Activated CD4-positive, alpha-beta memory T cell treated with anti-CD3 and anti-CD28 coated beads for 36 hours (primary cell): ENCODE measurements around the gene PRMT6. TPM values are rescaled to one million over a fixed set of nuclear protein-coding genes. Genes with fewer than 3 reads are reported as not detected.
A peak's percentile ranks its signal among the peaks of the same experiment; 100 is the strongest.
"Not testable (repeated sequence)": the region's sequence is repeated elsewhere in the genome, so short reads cannot be mapped to it uniquely, and the experiment has no call there.

Experiments used
- CTCF ChIA-PET: fragments of 350-600 bp; sonication (Branson Sonifier 250); formaldehyde crosslinking; loops from one replicate; lab custom pipeline; 2021; ENCODE audit warnings: antibody characterized with exemption, inconsistent platforms; lab: Charles Lee
- POLR2A ChIA-PET: fragments of 350-600 bp; sonication (Branson Sonifier 250); formaldehyde crosslinking; loops from one replicate; lab custom pipeline; 2021; ENCODE audit warnings: antibody characterized with exemption; lab: Charles Lee
- DNase-seq: peaks from one replicate; pipeline ENCODE4 v3.0.0-alpha.2; 2020
- H3K27ac Mint-ChIP-seq: one replicate; pipeline ENCODE4 v1.8.0; 2021; ENCODE audit warnings: mixed read lengths
- H3K27me3 Mint-ChIP-seq: one replicate; pipeline ENCODE4 v1.8.0; 2021; ENCODE audit warnings: mixed read lengths
- H3K36me3 Mint-ChIP-seq: one replicate; pipeline ENCODE4 v1.8.0; 2021; ENCODE audit warnings: mixed read lengths
- H3K4me1 Mint-ChIP-seq: one replicate; pipeline ENCODE4 v1.8.0; 2021; ENCODE audit warnings: low read depth, mixed read lengths
- H3K4me3 Mint-ChIP-seq: one replicate; pipeline ENCODE4 v1.8.0; 2021; ENCODE audit warnings: mild to moderate bottlenecking, mixed read lengths
- H3K9me3 Mint-ChIP-seq: one replicate; pipeline ENCODE4 v1.8.0; 2021; ENCODE audit warnings: mixed read lengths
- intact Hi-C: fragments of 100-400 bp; cut with micrococcal nuclease; formaldehyde crosslinking; loops from one replicate; pipeline ENCODE4 v1.15.1; 2023
- total RNA-seq, 2 experiments: library from RNA; stranded (reverse); gene quantifications; one replicate each; pipeline ENCODE4 v1.2.3, GENCODE V29; 2021

Gene PRMT6
- total RNA-seq: 1 to 10 TPM; 9.5 to 9.7 TPM

DNA sequence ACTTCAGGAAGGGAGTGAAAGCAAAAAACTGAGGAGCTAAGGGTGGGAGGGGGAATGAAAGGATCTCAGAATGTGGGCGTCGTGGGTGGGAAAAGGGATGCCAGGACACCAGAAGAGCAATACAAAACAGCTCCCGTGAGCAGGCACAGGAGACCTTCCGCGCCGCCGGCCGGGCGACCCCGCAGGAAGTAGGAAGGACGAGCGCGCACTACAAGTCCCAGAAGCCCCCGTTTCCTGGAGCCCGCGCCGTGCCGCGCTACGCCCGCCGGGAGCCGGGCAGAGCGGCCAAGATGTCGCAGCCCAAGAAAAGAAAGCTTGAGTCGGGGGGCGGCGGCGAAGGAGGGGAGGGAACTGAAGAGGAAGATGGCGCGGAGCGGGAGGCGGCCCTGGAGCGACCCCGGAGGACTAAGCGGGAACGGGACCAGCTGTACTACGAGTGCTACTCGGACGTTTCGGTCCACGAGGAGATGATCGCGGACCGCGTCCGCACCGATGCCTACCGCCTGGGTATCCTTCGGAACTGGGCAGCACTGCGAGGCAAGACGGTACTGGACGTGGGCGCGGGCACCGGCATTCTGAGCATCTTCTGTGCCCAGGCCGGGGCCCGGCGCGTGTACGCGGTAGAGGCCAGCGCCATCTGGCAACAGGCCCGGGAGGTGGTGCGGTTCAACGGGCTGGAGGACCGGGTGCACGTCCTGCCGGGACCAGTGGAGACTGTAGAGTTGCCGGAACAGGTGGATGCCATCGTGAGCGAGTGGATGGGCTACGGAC lies at the start of gene PRMT6:
TSS of gene PRMT6 (plus strand) at position 249 of the 771 bp plus-strand sequence. CDS start at position 291, 42 bp downstream.
- Mint-ChIP-seq H3K4me1 (peaks cover 22% of the 10 kb centered on the region), H3K36me3 (peaks cover 26% of the 10 kb centered on the region), H3K4me3 (peak within 1 kb of the TSS; percentile 94), H3K9me3 (no peaks in the 10 kb centered on the region), H3K27ac (peak within 1 kb of the TSS; percentile 90), H3K27me3 (no peaks in the 10 kb centered on the region)
- DNase-seq: peak; percentile 86
- intact Hi-C loops: loop anchor here (2.0 to 5.0 kb wide), 2 partner anchors 84 to 766 kb away; partner anchors contain the start of gene NTNG1
- POLR2A ChIA-PET: interaction anchor here (0.7 kb wide), 2 partner anchors 83 to 251 kb away, joined by 3 read pairs; no protein-coding TSS in a partner anchor
- CTCF ChIA-PET: no interaction called here

DNA sequence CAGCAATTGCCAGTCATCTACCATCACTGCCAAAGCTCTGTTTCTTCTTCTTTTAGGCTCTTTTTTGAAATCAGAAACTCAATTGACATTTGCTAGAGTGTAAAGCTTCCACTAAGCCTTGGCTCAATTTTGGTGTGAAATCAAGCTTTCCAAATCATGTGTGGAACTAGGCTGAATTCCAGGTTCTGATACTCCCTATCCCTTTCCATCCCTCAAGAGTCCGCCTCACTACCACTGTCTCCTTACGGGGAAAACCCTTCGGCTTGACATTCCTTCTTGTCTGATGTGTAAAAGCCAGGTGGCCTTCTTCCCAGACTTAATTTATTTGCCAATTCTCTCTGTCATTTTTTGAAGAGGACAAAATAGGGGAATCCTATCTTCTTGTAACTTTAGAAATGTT lies 47.2 kb upstream of the PRMT6 start:
- H3K4me3 Mint-ChIP-seq: no peak overlapping the region
- ChIA-PET POLR2A (no interaction called here), CTCF (no interaction called here)
- peaks cover 3% of the 10 kb centered on the region for H3K27me3 Mint-ChIP-seq
- H3K9me3 Mint-ChIP-seq: no peaks in the 10 kb centered on the region
- H3K27ac Mint-ChIP-seq: no peak overlapping the region
- H3K4me1 Mint-ChIP-seq: no peaks in the 10 kb centered on the region
- DNase-seq: no peak
- H3K36me3 Mint-ChIP-seq: no peaks in the 10 kb centered on the region
- intact Hi-C loops: no loop called here

DNA sequence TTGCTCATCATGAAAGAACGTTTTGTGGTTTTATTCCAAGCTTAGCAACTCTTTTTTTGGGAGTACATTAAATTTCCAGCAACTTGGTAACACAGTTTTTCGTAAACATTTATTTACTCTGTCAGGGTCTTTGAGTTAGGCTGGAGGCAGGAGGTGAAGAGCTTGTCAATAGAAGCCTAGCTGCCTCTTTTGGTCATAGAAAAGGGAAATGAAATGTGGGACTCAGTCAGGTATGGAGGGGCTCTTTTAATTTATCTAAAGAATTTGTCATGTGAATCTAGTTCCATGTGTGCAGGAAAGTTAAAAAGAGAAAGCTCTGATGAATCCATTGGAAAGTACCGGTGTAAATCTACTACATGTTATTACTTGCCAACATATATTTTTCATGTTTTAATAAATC lies 45.9 kb upstream of the PRMT6 start:
- ChIA-PET CTCF (no interaction called here), POLR2A (no interaction called here)
- H3K4me1 Mint-ChIP-seq: no peaks in the 10 kb centered on the region

DNA sequence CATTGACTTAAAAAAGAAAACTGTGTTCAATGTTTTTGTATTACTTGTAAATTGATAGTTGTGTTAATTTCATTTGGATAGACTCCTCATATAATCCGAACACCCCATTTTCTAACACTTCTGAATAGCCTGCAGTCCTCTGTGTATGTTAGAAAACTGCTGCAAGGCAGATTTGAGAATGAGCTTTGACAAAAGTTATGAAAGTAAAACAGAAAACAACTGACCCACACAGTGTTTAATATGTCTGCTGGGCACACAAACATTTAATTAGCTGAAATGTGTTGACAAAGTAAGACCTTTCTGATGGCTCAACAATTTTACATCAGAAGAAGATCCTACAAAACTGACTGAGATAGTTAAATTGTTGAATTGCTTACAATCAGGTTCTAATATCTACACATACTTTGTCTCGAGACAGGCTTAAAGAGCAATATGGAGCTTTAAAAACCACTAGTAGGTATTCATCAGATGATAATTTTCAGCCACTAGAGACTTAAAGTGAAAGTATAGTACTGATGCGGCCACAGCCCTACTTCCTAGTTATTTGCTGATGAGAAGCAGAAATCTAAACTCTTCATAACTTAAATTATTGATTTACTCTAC lies 40.0 kb upstream of the PRMT6 start:
- Mint-ChIP-seq H3K36me3 (no peaks in the 10 kb centered on the region), H3K27me3 (peaks cover 2% of the 10 kb centered on the region), H3K4me1 (no peaks in the 10 kb centered on the region), H3K27ac (no peak overlapping the region), H3K4me3 (no peak overlapping the region), H3K9me3 (no peaks in the 10 kb centered on the region)
- CTCF ChIA-PET: no interaction called here
- POLR2A ChIA-PET: no interaction called here
- intact Hi-C loops: no loop called here
- DNase-seq: no peak

More for the DNA sequence above, 45.9 kb upstream of the PRMT6 start:
- DNase-seq: no peak
- peaks cover 3% of the 10 kb centered on the region for H3K27me3 Mint-ChIP-seq
- intact Hi-C loops: no loop called here
- no peaks in the 10 kb centered on the region for H3K9me3 Mint-ChIP-seq
- no peaks in the 10 kb centered on the region for H3K36me3 Mint-ChIP-seq
- H3K27ac Mint-ChIP-seq: no peak overlapping the region
- H3K4me3 Mint-ChIP-seq: no peak overlapping the region

DNA sequence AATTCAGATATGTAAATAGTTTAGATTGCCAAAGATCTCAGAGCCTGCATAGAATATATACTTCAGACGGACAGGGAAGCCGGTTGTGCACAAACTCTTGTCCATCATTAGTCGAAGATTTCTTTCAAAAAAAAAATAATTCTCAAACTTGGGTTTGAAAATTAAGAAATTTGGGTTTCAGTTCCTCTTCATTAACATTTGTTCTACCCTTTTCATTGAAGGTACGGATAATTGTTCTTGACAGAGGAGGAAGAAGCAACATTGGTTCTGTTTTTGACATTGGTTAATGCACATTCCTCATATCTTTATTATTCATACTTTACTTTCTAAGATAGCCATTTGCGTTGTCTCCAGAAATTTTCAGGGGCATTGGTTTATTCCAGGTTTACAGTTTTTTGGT lies 38.0 kb upstream of the PRMT6 start:
- intact Hi-C loops: no loop called here
- Mint-ChIP-seq H3K9me3 (no peaks in the 10 kb centered on the region), H3K4me1 (no peaks in the 10 kb centered on the region), H3K27ac (no peak overlapping the region), H3K27me3 (peaks cover 2% of the 10 kb centered on the region), H3K4me3 (no peak overlapping the region), H3K36me3 (no peaks in the 10 kb centered on the region)
- DNase-seq: no peak
- ChIA-PET POLR2A (no interaction called here), CTCF (no interaction called here)

DNA sequence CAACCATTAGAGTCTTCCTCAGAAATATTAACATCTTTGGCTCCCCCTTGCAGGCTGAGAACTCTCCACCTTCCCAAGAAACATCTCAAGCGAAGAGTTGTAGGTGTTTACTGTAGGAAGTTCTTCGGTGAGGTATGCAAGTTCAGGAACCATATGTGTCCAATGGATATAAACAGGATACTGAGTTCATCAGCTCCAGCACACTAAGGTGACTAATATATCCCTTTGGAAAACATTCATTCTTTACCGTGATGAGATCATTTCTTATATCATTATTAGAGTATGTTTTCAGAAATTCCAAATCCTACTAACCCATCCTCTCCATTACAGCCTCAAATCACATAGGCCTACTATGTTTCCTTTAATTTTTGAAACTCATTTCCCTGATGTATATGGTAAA lies 37.3 kb upstream of the PRMT6 start:
- DNase-seq: no peak
- Mint-ChIP-seq H3K4me3 (no peak overlapping the region), H3K27ac (no peak overlapping the region), H3K4me1 (no peaks in the 10 kb centered on the region), H3K27me3 (no peaks in the 10 kb centered on the region), H3K9me3 (no peaks in the 10 kb centered on the region), H3K36me3 (no peaks in the 10 kb centered on the region)
- CTCF ChIA-PET: no interaction called here
- intact Hi-C loops: no loop called here
- POLR2A ChIA-PET: no interaction called here

DNA sequence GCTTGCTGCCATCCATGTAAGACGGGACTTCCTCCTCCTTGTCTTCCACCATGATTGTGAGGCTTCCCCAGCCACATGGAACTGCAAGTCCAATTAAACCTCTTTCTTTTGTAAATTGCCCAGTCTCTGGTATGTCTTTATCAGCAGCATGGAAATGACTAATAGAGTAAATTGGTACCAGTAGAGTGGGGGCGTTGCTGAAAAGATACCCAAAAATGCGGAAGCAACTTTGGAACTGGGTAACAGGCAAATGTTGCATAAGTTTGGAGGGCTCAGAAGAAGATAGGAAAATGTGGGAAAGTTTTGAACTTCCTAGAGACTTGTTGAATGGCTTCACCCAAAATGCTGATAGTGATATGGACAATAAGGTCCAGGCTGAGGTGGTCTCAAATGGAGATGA lies 17.6 kb upstream of the PRMT6 start:
- H3K27ac Mint-ChIP-seq, CTCF ChIA-PET, H3K9me3 Mint-ChIP-seq: not testable (repeated sequence)

DNA sequence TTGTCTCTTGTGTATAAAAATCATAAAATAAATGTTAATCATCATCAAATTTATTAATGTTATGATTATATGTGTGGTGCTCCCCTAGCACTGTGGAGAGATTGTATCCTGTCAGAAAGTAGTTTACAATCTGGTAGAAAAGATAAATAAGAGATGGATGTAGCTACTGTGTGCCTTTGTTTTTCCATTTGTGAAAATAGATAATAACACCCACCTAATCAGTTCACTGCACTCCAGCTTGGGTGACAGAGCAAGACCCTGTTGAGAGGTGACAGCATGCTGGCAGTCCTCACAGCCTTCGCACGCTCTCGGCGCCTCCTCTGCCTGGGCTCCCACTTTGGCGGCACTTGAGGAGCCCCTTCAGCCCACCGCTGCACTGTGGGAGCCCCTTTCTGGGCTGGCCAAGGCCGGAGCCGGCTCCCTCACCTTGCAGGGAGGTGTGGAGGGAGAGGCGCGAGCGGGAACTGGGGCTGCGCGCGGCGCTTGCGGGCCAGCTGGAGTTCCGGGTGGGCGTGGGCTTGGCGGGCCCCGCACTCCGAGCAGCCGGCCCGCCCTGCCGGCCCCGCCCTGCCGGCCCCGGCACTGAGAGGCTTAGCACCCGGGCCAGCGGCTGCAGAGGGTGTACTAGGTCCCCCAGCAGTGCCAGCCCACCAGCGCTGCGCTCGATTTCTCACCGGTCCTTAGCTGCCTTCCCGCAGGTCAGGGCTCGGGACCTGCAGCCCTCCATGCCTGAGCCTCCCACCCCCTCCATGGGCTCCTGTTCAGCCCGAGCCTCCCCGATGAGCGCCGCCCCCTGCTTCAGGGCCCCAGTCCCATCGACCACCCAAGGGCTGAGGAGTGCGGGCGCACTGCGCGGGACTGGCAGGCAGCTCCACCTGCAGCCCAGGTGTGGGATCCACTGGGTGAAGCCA lies 11.9 kb upstream of the PRMT6 start:
- H3K27ac Mint-ChIP-seq, DNase-seq, CTCF ChIA-PET: not testable (repeated sequence)

More for the DNA sequence above, 17.6 kb upstream of the PRMT6 start:
- H3K4me3 Mint-ChIP-seq, H3K4me1 Mint-ChIP-seq, intact Hi-C loops, DNase-seq, H3K36me3 Mint-ChIP-seq, POLR2A ChIA-PET: not testable (repeated sequence)
- H3K27me3 Mint-ChIP-seq: peaks cover 10% of the 10 kb centered on the region

DNA sequence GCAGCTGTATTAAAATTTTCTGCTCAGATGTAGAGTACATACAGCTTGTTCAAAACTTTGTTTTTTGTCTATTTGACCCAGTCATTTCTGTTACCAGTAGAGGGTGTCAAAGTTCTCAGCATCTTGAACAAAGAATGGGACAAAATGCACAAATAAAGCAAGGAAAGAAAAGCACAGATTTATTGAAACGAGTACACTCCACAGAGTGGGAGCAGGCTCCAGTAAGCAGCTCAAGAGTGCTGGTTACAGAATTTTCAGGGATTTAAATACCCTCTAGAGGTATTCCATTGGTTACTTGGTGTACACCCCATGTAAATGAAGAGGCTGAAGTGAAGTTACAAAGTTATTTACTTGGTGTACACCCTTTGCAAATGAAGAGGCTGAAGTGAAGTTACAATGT lies 8.9 kb upstream of the PRMT6 start:
- ChIA-PET CTCF (no interaction called here), POLR2A (no interaction called here)
- intact Hi-C loops: no loop called here
- Mint-ChIP-seq H3K4me1 (no peaks in the 10 kb centered on the region), H3K9me3 (no peaks in the 10 kb centered on the region), H3K36me3 (no peaks in the 10 kb centered on the region), H3K4me3 (no peak overlapping the region), H3K27me3 (peaks cover 5% of the 10 kb centered on the region), H3K27ac (no peak overlapping the region)
- no peak for DNase-seq

More for the DNA sequence above, 11.9 kb upstream of the PRMT6 start:
- H3K36me3 Mint-ChIP-seq, intact Hi-C loops, H3K9me3 Mint-ChIP-seq, POLR2A ChIA-PET, H3K4me3 Mint-ChIP-seq, H3K27me3 Mint-ChIP-seq, H3K4me1 Mint-ChIP-seq: not testable (repeated sequence)

DNA sequence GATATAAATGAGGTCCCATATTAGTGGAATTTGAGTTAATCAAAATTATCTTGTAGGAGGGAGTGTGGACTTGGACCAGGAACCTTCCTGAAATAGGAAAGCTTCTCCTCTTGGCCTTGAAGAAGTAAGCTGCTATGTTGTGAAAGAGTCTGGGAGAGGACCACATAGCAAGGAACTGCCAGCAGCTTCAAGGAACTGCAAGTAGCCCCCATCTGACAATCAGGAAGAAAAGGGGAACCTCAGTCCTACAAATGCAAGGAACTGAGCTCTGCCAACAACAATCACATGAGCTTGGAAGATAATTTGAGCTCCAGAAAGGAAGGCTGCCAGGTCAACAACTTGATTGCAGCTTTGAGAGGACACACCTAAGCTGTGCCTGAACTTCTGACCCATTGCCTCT lies 8.2 kb upstream of the PRMT6 start:
- Mint-ChIP-seq H3K9me3 (no peaks in the 10 kb centered on the region), H3K4me1 (no peaks in the 10 kb centered on the region), H3K4me3 (no peak overlapping the region), H3K27ac (no peak overlapping the region), H3K36me3 (no peaks in the 10 kb centered on the region), H3K27me3 (peaks cover 5% of the 10 kb centered on the region)
- intact Hi-C loops: no loop called here
- ChIA-PET CTCF (no interaction called here), POLR2A (no interaction called here)
- DNase-seq: no peak

DNA sequence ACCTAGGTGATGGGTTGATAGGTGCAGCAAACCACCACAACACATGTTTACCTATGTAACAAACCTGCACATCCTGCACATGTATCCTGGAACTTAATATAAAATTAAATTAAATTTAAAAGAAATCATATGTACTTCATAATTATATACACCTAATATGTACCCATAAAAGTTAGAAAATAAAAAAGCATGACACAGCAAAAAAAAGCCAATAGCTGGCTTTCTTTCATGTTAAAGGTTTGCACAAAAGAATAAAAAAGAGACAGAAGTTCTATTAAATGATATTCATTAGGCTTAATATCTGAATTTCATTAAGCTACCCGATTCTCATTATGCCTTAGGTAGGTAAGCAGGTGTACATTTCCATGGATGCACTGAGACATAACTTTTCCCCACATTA lies 5.2 kb upstream of the PRMT6 start:
- CTCF ChIA-PET: no interaction called here
- intact Hi-C loops: no loop called here
- H3K4me3 Mint-ChIP-seq: no peak overlapping the region
- peaks cover 2% of the 10 kb centered on the region for H3K4me1 Mint-ChIP-seq
- no peak for DNase-seq
- H3K27ac Mint-ChIP-seq: no peak overlapping the region
- H3K27me3 Mint-ChIP-seq: peaks cover 5% of the 10 kb centered on the region
- H3K9me3 Mint-ChIP-seq: no peaks in the 10 kb centered on the region
- POLR2A ChIA-PET: no interaction called here
- H3K36me3 Mint-ChIP-seq: no peaks in the 10 kb centered on the region

DNA sequence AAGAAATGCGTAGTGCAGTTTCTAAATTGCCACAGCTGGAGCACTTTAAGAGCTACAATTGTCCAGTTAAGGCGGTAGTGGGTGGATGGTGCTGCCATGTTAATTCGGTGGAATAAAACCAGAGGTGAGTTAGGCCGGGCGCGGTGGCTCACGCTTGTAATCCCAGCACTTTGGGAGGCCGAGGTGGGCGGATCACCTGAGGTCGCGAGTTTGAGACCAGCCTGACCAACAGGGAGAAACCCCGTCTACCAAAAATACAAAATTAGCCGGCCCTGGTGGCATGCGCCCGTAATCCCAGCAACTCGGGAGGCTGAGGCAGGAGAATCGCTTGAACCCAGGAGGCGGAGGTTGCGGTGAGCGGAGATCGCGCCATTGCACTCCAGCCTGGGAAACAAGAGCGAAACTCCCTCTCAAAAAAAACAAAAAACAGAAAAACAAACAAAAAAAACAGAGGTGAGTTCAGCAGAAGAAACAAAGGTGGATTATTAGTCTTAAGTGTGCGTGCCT lies 502 bp upstream of the PRMT6 start:
- POLR2A ChIA-PET: interaction anchor here (0.7 kb wide), 2 partner anchors 84 to 252 kb away, joined by 3 read pairs; no protein-coding TSS in a partner anchor
- intact Hi-C loops: loop anchor here (2.0 to 5.0 kb wide), 2 partner anchors 85 to 766 kb away; partner anchors contain the start of gene NTNG1
- H3K27me3 Mint-ChIP-seq, CTCF ChIA-PET, DNase-seq, H3K9me3 Mint-ChIP-seq: not testable (repeated sequence)
- H3K27ac Mint-ChIP-seq: peak overlapping the region; percentile 90
- peaks cover 22% of the 10 kb centered on the region for H3K4me1 Mint-ChIP-seq
- H3K36me3 Mint-ChIP-seq: peaks cover 23% of the 10 kb centered on the region
- peak overlapping the region; percentile 94 for H3K4me3 Mint-ChIP-seq
